A549 (cell line): Measurements from ENCODE around the gene HBA1.

Experiments used
- ATOH8 ChIP-seq: fragments of 250-450 bp; sonication (Bioruptor Pico); IDR thresholded peaks from 2 replicates; pipeline ENCODE4 v1.5.0; 2020; ENCODE audit warnings: low read depth, mild to moderate bottlenecking, moderate library complexity
- CTCF ChIP-seq: fragments of >200 bp; sonication (Bioruptor Twin); formaldehyde crosslinking; IDR thresholded peaks from 3 replicates; pipeline ENCODE4 v1.5.1; 2016
- EP300 ChIP-seq, 2 experiments: fragments of >200 bp; sonication (Bioruptor Twin); formaldehyde crosslinking; IDR thresholded peaks; 2 replicates in 1 of 2; 3 replicates in 1 of 2; pipeline ENCODE4 v1.6.1; 2016 to 2017
- ESRRA ChIP-seq: fragments of 150-350 bp; IDR thresholded peaks from 2 replicates; pipeline ENCODE4 v1.6.1; 2014; ENCODE audit warnings: mild to moderate bottlenecking, low read length, borderline replicate concordance
- HMGXB4 ChIP-seq: fragments of 250-450 bp; sonication (Bioruptor Pico); IDR thresholded peaks from 2 replicates; pipeline ENCODE4 v1.5.0; 2021; ENCODE audit warnings: mild to moderate bottlenecking, moderate library complexity, borderline replicate concordance
- HOXA7 ChIP-seq: fragments of 250-450 bp; sonication (Bioruptor Pico); IDR thresholded peaks from 2 replicates; pipeline ENCODE4 v1.5.0; 2020; ENCODE audit warnings: mild to moderate bottlenecking, moderate library complexity
- JUN ChIP-seq, 2 experiments: fragments of >200 bp; sonication (Bioruptor Twin); formaldehyde crosslinking; IDR thresholded peaks; 2 replicates in 1 of 2; 3 replicates in 1 of 2; pipeline ENCODE4 v1.6.1; 2016 to 2017
- MAFK ChIP-seq: fragments of 450-650 bp; IDR thresholded peaks from 2 replicates; pipeline ENCODE4 v1.6.1; 2014; ENCODE audit not compliant: partially characterized antibody
- PHF8 ChIP-seq: fragments of 200-600 bp; sonication (generic); IDR thresholded peaks from 2 replicates; pipeline ENCODE4 v1.6.1; 2016; ENCODE audit warnings: low read depth, mild to moderate bottlenecking, antibody characterized with exemption, moderate library complexity, borderline replicate concordance
- POLR2A ChIP-seq: IDR thresholded peaks from 2 replicates; pipeline ENCODE4 v1.6.1; 2012; ENCODE audit warnings: mild to moderate bottlenecking, low read length
- RAD21 ChIP-seq, 2 experiments: fragments of >200 bp in 1 of 2; sonication (Bioruptor Twin) in 1 of 2; formaldehyde crosslinking in 1 of 2; IDR thresholded peaks in 1 of 2; conservative IDR thresholded peaks in 1 of 2; 2 replicates in 1 of 2; 3 replicates in 1 of 2; pipeline ENCODE4 v1.6.1; 2012 to 2018; ENCODE audit warnings: inconsistent platforms in 1 of 2
- RCOR1 ChIP-seq: fragments of 150-350 bp; IDR thresholded peaks from 2 replicates; pipeline ENCODE4 v1.6.1; 2014; ENCODE audit warnings: antibody characterized with exemption, low read length, low read depth
- SMC3 ChIP-seq: fragments of >200 bp; sonication (Bioruptor Twin); formaldehyde crosslinking; IDR thresholded peaks from 3 replicates; pipeline ENCODE4 v1.6.1; 2018; ENCODE audit warnings: inconsistent platforms
- USF2 ChIP-seq: fragments of 450-650 bp; IDR thresholded peaks from 2 replicates; pipeline ENCODE4 v1.6.1; 2014; ENCODE audit warnings: antibody characterized with exemption

- TF ChIP-seq CTCF (no peak), POLR2A (no peak), USF2 (no peak), ATOH8 (no peak), SMC3 (no peak), JUN (IDR thresholded peaks at IDR 0.05) (no peak), EP300 (IDR thresholded peaks at IDR 0.05) (no peak), HMGXB4 (CRISPR knock-in tag) (no peak), PHF8 (no peak), RCOR1 (no peak), MAFK (no peak), ESRRA (no peak), HOXA7 (CRISPR knock-in tag) (no peak), RAD21 (conservative IDR thresholded peaks at IDR 0.05 in 1 of 2, IDR thresholded peaks at IDR 0.05 in 1 of 2) (no peak)
These were observed 11.5 kb upstream of the HBA1 start for GRCh38 chr16:164827-165538.
